Peyer's patch (tissue), 4 donors: ENCODE data around the gene SERGEF.

Experiments used
- CTCF ChIP-seq, 6 experiments: fragments of 450-650 bp in 4 of 6; fragments of 200-600 bp in 2 of 6; sonication (generic) in 1 of 6; IDR thresholded peaks; one replicate each; pipeline ENCODE4 v1.5.1; 2017 to 2019; ENCODE audit warnings: antibody characterized with exemption in 6 of 6, mild to moderate bottlenecking in 3 of 6, moderate library complexity in 1 of 6
- POLR2A ChIP-seq, 2 donors: fragments of 450-650 bp; IDR thresholded peaks; one replicate each; pipeline ENCODE4 v1.5.1; 2017; ENCODE audit warnings: antibody characterized with exemption in 2 of 2, mild to moderate bottlenecking in 2 of 2, moderate library complexity in 2 of 2

- no peak for TF ChIP-seq CTCF (IDR thresholded peaks at IDR 0.05)
- no peak for TF ChIP-seq POLR2A (IDR thresholded peaks at IDR 0.05)
Observed at GRCh38 chr11:17738151-17738973, 274.5 kb downstream of the SERGEF start.
